NK-92 (cell line): ENCODE data around the gene YY2.
"Not testable (repeated sequence)": the region's sequence is repeated elsewhere in the genome, so short reads cannot be mapped to it uniquely, and the experiment has no call there.

ENCODE experiments used
- DNase-seq: peaks from one replicate; lab custom pipeline; 2025; ENCODE audit not compliant: unreplicated experiment; lab: John Stamatoyannopoulos, UW

The YY2 gene

GRCh38 chrX:21874182-21874581 lies 18.4 kb downstream of the YY2 start:
- not testable (repeated sequence) for DNase-seq

GRCh38 chrX:21875013-21875412 lies 19.2 kb downstream of the YY2 start:
- DNase-seq: no peak

- no peak for DNase-seq
Observed at GRCh38 chrX:21881881-21882574, 26.2 kb downstream of the YY2 start.

GRCh38 chrX:21883258-21883657 lies 27.5 kb downstream of the YY2 start:
- DNase-seq: no peak

DNA sequence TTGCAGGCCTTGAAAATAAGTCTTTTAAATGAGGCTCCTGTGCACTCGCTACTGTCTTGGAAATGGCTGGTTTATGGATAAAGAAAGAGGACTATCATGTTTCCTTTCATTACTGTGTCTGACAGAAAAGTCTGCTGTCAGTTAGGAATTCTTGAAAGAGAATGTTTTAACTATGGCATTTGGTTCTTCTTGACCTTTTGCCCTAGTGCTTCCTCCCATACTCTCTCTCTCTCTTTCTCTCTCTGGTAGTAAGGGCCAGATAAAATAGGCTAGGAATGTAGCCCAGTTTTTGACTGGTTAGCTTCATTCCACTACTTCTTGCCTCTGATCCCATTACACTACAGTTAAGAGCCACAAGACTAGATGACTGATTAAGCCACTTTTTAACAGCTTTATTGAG lies 29.8 kb downstream of the YY2 start:
- no peak for DNase-seq

DNA sequence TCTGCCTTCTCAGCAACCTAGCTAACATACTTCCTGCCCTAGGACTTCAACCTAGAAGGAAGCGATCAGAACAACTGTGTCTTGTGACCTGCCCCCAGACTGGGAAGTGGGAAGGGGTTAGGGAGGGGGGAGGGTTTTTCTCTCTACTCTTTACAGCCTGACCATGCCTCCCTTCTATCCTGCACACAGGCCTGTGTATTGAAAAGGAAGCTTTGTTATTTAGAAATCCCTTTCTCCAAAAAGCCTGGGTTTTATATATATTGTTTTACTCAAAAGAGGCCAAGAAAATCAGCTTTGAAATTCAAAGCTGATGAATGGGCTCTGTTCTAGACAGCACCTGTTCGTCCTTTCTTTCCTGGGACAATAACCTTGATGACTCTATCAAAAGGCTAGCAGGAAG lies 49.5 kb downstream of the YY2 start:
- DNase-seq: no peak

GRCh38 chrX:21905953-21906352 lies 50.2 kb downstream of the YY2 start:
- DNase-seq: no peak

- no peak for DNase-seq
Observed at GRCh38 chrX:21907260-21907659, 51.5 kb downstream of the YY2 start.
